ENCODE data around the gene NT5C1A.

The NT5C1A gene

GRCh38 chr1:39626646-39627045 is 45.3 kb downstream of the NT5C1A start:
- no peak for TF ChIP-seq EGR1 (IDR thresholded peaks at IDR 0.05)
- no peak for TF ChIP-seq CEBPB (IDR thresholded peaks at IDR 0.05)
- TF ChIP-seq NFIC (IDR thresholded peaks at IDR 0.05): no peak
- no peak for TF ChIP-seq ZBTB7A (IDR thresholded peaks at IDR 0.05; ENCODE audit: low read depth)
- TF ChIP-seq EP300 (IDR thresholded peaks at IDR 0.05; ENCODE audit: borderline replicate concordance): no peak
- TF ChIP-seq YY1 (IDR thresholded peaks at IDR 0.05; ENCODE audit: low read depth): no peak
- TF ChIP-seq TAF1 (IDR thresholded peaks at IDR 0.05; ENCODE audit: low read depth): no peak
- no peak for TF ChIP-seq RAD21 (IDR thresholded peaks at IDR 0.05; ENCODE audit: low read depth)
- TF ChIP-seq CREB1 (IDR thresholded peaks at IDR 0.05; ENCODE audit: low read depth): no peak
- TF ChIP-seq FOXM1 (IDR thresholded peaks at IDR 0.05; ENCODE audit: borderline replicate concordance, low read depth): no peak
- no peak for TF ChIP-seq USF1 (IDR thresholded peaks at IDR 0.05)
- TF ChIP-seq TEAD4 (IDR thresholded peaks at IDR 0.05): no peak
- no peak for TF ChIP-seq REST (IDR thresholded peaks at IDR 0.05; ENCODE audit: low read depth)
- TF ChIP-seq MAX (IDR thresholded peaks at IDR 0.05): no peak
- TF ChIP-seq TCF12 (IDR thresholded peaks at IDR 0.05; ENCODE audit: low read depth): no peak

GRCh38 chr1:39625462-39626273 is 46.2 kb downstream of the NT5C1A start:
- TF ChIP-seq MAX (IDR thresholded peaks at IDR 0.05) (no peak), RAD21 (IDR thresholded peaks at IDR 0.05; ENCODE audit: low read depth) (no peak), TEAD4 (IDR thresholded peaks at IDR 0.05) (no peak), EGR1 (IDR thresholded peaks at IDR 0.05) (no peak), TCF12 (IDR thresholded peaks at IDR 0.05; ENCODE audit: low read depth) (no peak), NFIC (IDR thresholded peaks at IDR 0.05) (no peak), USF1 (IDR thresholded peaks at IDR 0.05) (no peak)

GRCh38 chr1:39625009-39625408 is 46.9 kb downstream of the NT5C1A start:
- TF ChIP-seq REST (IDR thresholded peaks at IDR 0.05; ENCODE audit: low read depth) (no peak), NFIC (IDR thresholded peaks at IDR 0.05) (no peak), YY1 (IDR thresholded peaks at IDR 0.05; ENCODE audit: low read depth) (no peak), MAX (IDR thresholded peaks at IDR 0.05) (no peak), TAF1 (IDR thresholded peaks at IDR 0.05; ENCODE audit: low read depth) (no peak), EGR1 (IDR thresholded peaks at IDR 0.05) (no peak), USF1 (IDR thresholded peaks at IDR 0.05) (no peak), CEBPB (IDR thresholded peaks at IDR 0.05) (no peak)

GRCh38 chr1:39623053-39623452 is 48.9 kb downstream of the NT5C1A start:
- TF ChIP-seq CREB1 (IDR thresholded peaks at IDR 0.05; ENCODE audit: low read depth) (no peak), EGR1 (IDR thresholded peaks at IDR 0.05) (no peak), USF1 (IDR thresholded peaks at IDR 0.05) (no peak), YY1 (IDR thresholded peaks at IDR 0.05; ENCODE audit: low read depth) (no peak), TCF12 (IDR thresholded peaks at IDR 0.05; ENCODE audit: low read depth) (no peak), ZBTB7A (IDR thresholded peaks at IDR 0.05; ENCODE audit: low read depth) (no peak), EP300 (IDR thresholded peaks at IDR 0.05; ENCODE audit: borderline replicate concordance) (no peak), NFIC (IDR thresholded peaks at IDR 0.05) (no peak), TAF1 (IDR thresholded peaks at IDR 0.05; ENCODE audit: low read depth) (no peak), RAD21 (IDR thresholded peaks at IDR 0.05; ENCODE audit: low read depth) (no peak), TEAD4 (IDR thresholded peaks at IDR 0.05) (no peak), FOXM1 (IDR thresholded peaks at IDR 0.05; ENCODE audit: borderline replicate concordance, low read depth) (no peak)

GRCh38 chr1:39622427-39622826 is 49.5 kb downstream of the NT5C1A start:
- no peak for TF ChIP-seq TAF1 (IDR thresholded peaks at IDR 0.05; ENCODE audit: low read depth)
- TF ChIP-seq CREB1 (IDR thresholded peaks at IDR 0.05; ENCODE audit: low read depth): no peak
- no peak for TF ChIP-seq REST (IDR thresholded peaks at IDR 0.05; ENCODE audit: low read depth)
- TF ChIP-seq EGR1 (IDR thresholded peaks at IDR 0.05): no peak
- no peak for TF ChIP-seq YY1 (IDR thresholded peaks at IDR 0.05; ENCODE audit: low read depth)
- TF ChIP-seq TEAD4 (IDR thresholded peaks at IDR 0.05): no peak
- no peak for TF ChIP-seq FOXM1 (IDR thresholded peaks at IDR 0.05; ENCODE audit: borderline replicate concordance, low read depth)
- TF ChIP-seq USF1 (IDR thresholded peaks at IDR 0.05): no peak
- TF ChIP-seq ZBTB7A (IDR thresholded peaks at IDR 0.05; ENCODE audit: low read depth): no peak
- TF ChIP-seq CEBPB (IDR thresholded peaks at IDR 0.05): no peak
- TF ChIP-seq MAX (IDR thresholded peaks at IDR 0.05): no peak
- no peak for TF ChIP-seq RAD21 (IDR thresholded peaks at IDR 0.05; ENCODE audit: low read depth)
- no peak for TF ChIP-seq TCF12 (IDR thresholded peaks at IDR 0.05; ENCODE audit: low read depth)
- no peak for TF ChIP-seq EP300 (IDR thresholded peaks at IDR 0.05; ENCODE audit: borderline replicate concordance)
- TF ChIP-seq NFIC (IDR thresholded peaks at IDR 0.05): no peak
